ENCODE data around the gene CLNK.

The CLNK gene

GRCh38 chr4:10456595-10457254 lies 227.8 kb downstream of the CLNK start:
- Histone ChIP-seq H3K27me3 (ENCODE audit: control insufficient read depth, insufficient read depth, low read length, poor library complexity, severe bottlenecking) (peaks cover 46% of the 10 kb centered on the region), H3K4me1 (ENCODE audit: control insufficient read depth, insufficient read depth, low read length) (peaks cover 6% of the 10 kb centered on the region), H3K4me3 (ENCODE audit: insufficient read depth, low read depth, low read length) (peak overlapping the region; percentile 56), H3K27ac (ENCODE audit: insufficient read depth, low read depth, low read length, poor library complexity, severe bottlenecking) (no peak overlapping the region), H3K9me3 (ENCODE audit: control insufficient read depth, low read length) (no peaks in the 10 kb centered on the region), H3K36me3 (ENCODE audit: control insufficient read depth, insufficient read depth, low read length) (peaks cover 21% of the 10 kb centered on the region)
- WGBS, 2 experiments, result 1% methylated on average over 96 of the region's 96 CpGs

GRCh38 chr4:10456260-10456594 lies 228.3 kb downstream of the CLNK start:
- H3K9me3 ChIP-seq (ENCODE audit: control insufficient read depth, low read length), result no peaks in the 10 kb centered on the region
- peak overlapping the region; percentile 56 for H3K4me3 ChIP-seq (ENCODE audit: insufficient read depth, low read depth, low read length)
- no peak overlapping the region for H3K27ac ChIP-seq (ENCODE audit: insufficient read depth, low read depth, low read length, poor library complexity, severe bottlenecking)
- peaks cover 25% of the 10 kb centered on the region for H3K36me3 ChIP-seq (ENCODE audit: control insufficient read depth, insufficient read depth, low read length)
- peaks cover 42% of the 10 kb centered on the region for H3K27me3 ChIP-seq (ENCODE audit: control insufficient read depth, insufficient read depth, low read length, poor library complexity, severe bottlenecking)
- 28 to 31% methylated on average over 11 of the region's 11 CpGs for WGBS, 2 experiments
- peaks cover 4% of the 10 kb centered on the region for H3K4me1 ChIP-seq (ENCODE audit: control insufficient read depth, insufficient read depth, low read length)

GRCh38 chr4:10455133-10455532 lies 229.4 kb downstream of the CLNK start:
- H3K27ac ChIP-seq (ENCODE audit: insufficient read depth, low read depth, low read length, poor library complexity, severe bottlenecking), result no peak overlapping the region
- H3K9me3 ChIP-seq (ENCODE audit: control insufficient read depth, low read length), result no peaks in the 10 kb centered on the region
- H3K4me1 ChIP-seq (ENCODE audit: control insufficient read depth, insufficient read depth, low read length), result peaks cover 4% of the 10 kb centered on the region
- H3K36me3 ChIP-seq (ENCODE audit: control insufficient read depth, insufficient read depth, low read length), result peaks cover 34% of the 10 kb centered on the region
- H3K4me3 ChIP-seq (ENCODE audit: insufficient read depth, low read depth, low read length), result no peak overlapping the region
- 62 to 69% methylated on average over 2 of the region's 2 CpGs for WGBS, 2 experiments
- peaks cover 31% of the 10 kb centered on the region for H3K27me3 ChIP-seq (ENCODE audit: control insufficient read depth, insufficient read depth, low read length, poor library complexity, severe bottlenecking)

GRCh38 chr4:10454726-10455125 lies 229.8 kb downstream of the CLNK start:
- Histone ChIP-seq H3K4me1 (ENCODE audit: control insufficient read depth, insufficient read depth, low read length) (peaks cover 4% of the 10 kb centered on the region), H3K27ac (ENCODE audit: insufficient read depth, low read depth, low read length, poor library complexity, severe bottlenecking) (no peak overlapping the region), H3K36me3 (ENCODE audit: control insufficient read depth, insufficient read depth, low read length) (peaks cover 37% of the 10 kb centered on the region), H3K27me3 (ENCODE audit: control insufficient read depth, insufficient read depth, low read length, poor library complexity, severe bottlenecking) (peaks cover 27% of the 10 kb centered on the region), H3K9me3 (ENCODE audit: control insufficient read depth, low read length) (no peaks in the 10 kb centered on the region), H3K4me3 (ENCODE audit: insufficient read depth, low read depth, low read length) (no peak overlapping the region)
- 83% methylated on average over 6 of the region's 6 CpGs for WGBS, 2 experiments

GRCh38 chr4:10454121-10454520 lies 230.4 kb downstream of the CLNK start:
- Histone ChIP-seq H3K27ac (ENCODE audit: insufficient read depth, low read depth, low read length, poor library complexity, severe bottlenecking) (no peak overlapping the region), H3K27me3 (ENCODE audit: control insufficient read depth, insufficient read depth, low read length, poor library complexity, severe bottlenecking) (peaks cover 21% of the 10 kb centered on the region), H3K4me3 (ENCODE audit: insufficient read depth, low read depth, low read length) (no peak overlapping the region), H3K4me1 (ENCODE audit: control insufficient read depth, insufficient read depth, low read length) (peaks cover 4% of the 10 kb centered on the region), H3K36me3 (ENCODE audit: control insufficient read depth, insufficient read depth, low read length) (peaks cover 39% of the 10 kb centered on the region), H3K9me3 (ENCODE audit: control insufficient read depth, low read length) (no peaks in the 10 kb centered on the region)
- WGBS, 2 experiments, result 100% methylated on average over 1 of the region's 1 CpG

- Histone ChIP-seq H3K4me3 (ENCODE audit: insufficient read depth, low read depth, low read length) (no peak overlapping the region), H3K36me3 (ENCODE audit: control insufficient read depth, insufficient read depth, low read length) (peaks cover 81% of the 10 kb centered on the region), H3K27me3 (ENCODE audit: control insufficient read depth, insufficient read depth, low read length, poor library complexity, severe bottlenecking) (no peaks in the 10 kb centered on the region), H3K27ac (ENCODE audit: insufficient read depth, low read depth, low read length, poor library complexity, severe bottlenecking) (no peak overlapping the region), H3K4me1 (ENCODE audit: control insufficient read depth, insufficient read depth, low read length) (no peaks in the 10 kb centered on the region), H3K9me3 (ENCODE audit: control insufficient read depth, low read length) (no peaks in the 10 kb centered on the region)
- 91 to 94% methylated on average over 5 of the region's 5 CpGs for WGBS, 2 experiments
Observed at GRCh38 chr4:10448991-10449390, 235.6 kb downstream of the CLNK start.

- H3K4me3 ChIP-seq (ENCODE audit: insufficient read depth, low read depth, low read length), result no peak overlapping the region
- H3K27ac ChIP-seq (ENCODE audit: insufficient read depth, low read depth, low read length, poor library complexity, severe bottlenecking), result no peak overlapping the region
- 90 to 96% methylated on average over 5 of the region's 5 CpGs for WGBS, 2 experiments
- peaks cover 42% of the 10 kb centered on the region for H3K36me3 ChIP-seq (ENCODE audit: control insufficient read depth, insufficient read depth, low read length)
- no peaks in the 10 kb centered on the region for H3K4me1 ChIP-seq (ENCODE audit: control insufficient read depth, insufficient read depth, low read length)
- H3K27me3 ChIP-seq (ENCODE audit: control insufficient read depth, insufficient read depth, low read length, poor library complexity, severe bottlenecking), result no peaks in the 10 kb centered on the region
- H3K9me3 ChIP-seq (ENCODE audit: control insufficient read depth, low read length), result no peaks in the 10 kb centered on the region
Observed at GRCh38 chr4:10442976-10443375, 241.6 kb downstream of the CLNK start.

GRCh38 chr4:10441512-10441911 lies 243.1 kb downstream of the CLNK start:
- no peaks in the 10 kb centered on the region for H3K4me1 ChIP-seq (ENCODE audit: control insufficient read depth, insufficient read depth, low read length)
- no peaks in the 10 kb centered on the region for H3K9me3 ChIP-seq (ENCODE audit: control insufficient read depth, low read length)
- peaks cover 32% of the 10 kb centered on the region for H3K36me3 ChIP-seq (ENCODE audit: control insufficient read depth, insufficient read depth, low read length)
- H3K27ac ChIP-seq (ENCODE audit: insufficient read depth, low read depth, low read length, poor library complexity, severe bottlenecking), result no peak overlapping the region
- 90 to 93% methylated on average over 4 of the region's 4 CpGs for whole genome bisulfite sequencing, 2 experiments
- H3K27me3 ChIP-seq (ENCODE audit: control insufficient read depth, insufficient read depth, low read length, poor library complexity, severe bottlenecking), result no peaks in the 10 kb centered on the region
- H3K4me3 ChIP-seq (ENCODE audit: insufficient read depth, low read depth, low read length), result no peak overlapping the region

- no peaks in the 10 kb centered on the region for H3K4me1 ChIP-seq (ENCODE audit: control insufficient read depth, insufficient read depth, low read length)
- no peaks in the 10 kb centered on the region for H3K9me3 ChIP-seq (ENCODE audit: control insufficient read depth, low read length)
- H3K27me3 ChIP-seq (ENCODE audit: control insufficient read depth, insufficient read depth, low read length, poor library complexity, severe bottlenecking), result no peaks in the 10 kb centered on the region
- peaks cover 7% of the 10 kb centered on the region for H3K36me3 ChIP-seq (ENCODE audit: control insufficient read depth, insufficient read depth, low read length)
- WGBS, 2 experiments, result 85 to 88% methylated on average over 1 of the region's 1 CpG
- no peak overlapping the region for H3K27ac ChIP-seq (ENCODE audit: insufficient read depth, low read depth, low read length, poor library complexity, severe bottlenecking)
- H3K4me3 ChIP-seq (ENCODE audit: insufficient read depth, low read depth, low read length), result no peak overlapping the region
Observed at GRCh38 chr4:10438924-10439323, 245.6 kb downstream of the CLNK start.

- Histone ChIP-seq H3K36me3 (ENCODE audit: control insufficient read depth, insufficient read depth, low read length) (no peaks in the 10 kb centered on the region), H3K4me1 (ENCODE audit: control insufficient read depth, insufficient read depth, low read length) (no peaks in the 10 kb centered on the region), H3K27me3 (ENCODE audit: control insufficient read depth, insufficient read depth, low read length, poor library complexity, severe bottlenecking) (no peaks in the 10 kb centered on the region), H3K27ac (ENCODE audit: insufficient read depth, low read depth, low read length, poor library complexity, severe bottlenecking) (no peak overlapping the region), H3K4me3 (ENCODE audit: insufficient read depth, low read depth, low read length) (no peak overlapping the region), H3K9me3 (ENCODE audit: control insufficient read depth, low read length) (no peaks in the 10 kb centered on the region)
- 100% methylated on average over 1 of the region's 1 CpG; no CpG with 5 or more reads in 1 of the 2 experiments for WGBS, 2 experiments
Observed at GRCh38 chr4:10437735-10438134, 246.8 kb downstream of the CLNK start.
